ENCODE results near the gene SCN5A.

SCN5A gene

DNA sequence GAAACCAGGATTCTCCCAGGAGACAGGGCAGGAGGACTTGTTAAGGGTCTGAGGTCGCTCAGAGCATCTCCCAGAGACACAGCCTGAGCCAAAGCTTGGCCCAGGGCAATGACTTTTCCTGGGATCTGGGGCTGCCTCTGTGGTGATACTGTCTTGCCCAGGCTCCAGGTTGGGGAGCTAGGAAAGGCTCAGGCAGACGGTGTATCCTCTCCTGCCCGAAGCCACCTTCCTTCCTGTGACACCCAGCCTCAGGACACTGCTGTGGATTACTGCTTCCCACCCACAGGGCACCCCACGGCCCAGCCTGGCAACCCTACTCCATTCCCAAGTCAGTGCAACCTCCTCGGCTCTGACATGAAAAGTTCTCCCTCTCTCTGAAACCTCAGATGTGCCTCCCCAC, 31.9 kb downstream of the SCN5A start:
- no peak for DNase-seq

- no peak for DNase-seq
These were observed 32.4 kb downstream of the SCN5A start for GRCh38 chr3:38617137-38617536.

DNA sequence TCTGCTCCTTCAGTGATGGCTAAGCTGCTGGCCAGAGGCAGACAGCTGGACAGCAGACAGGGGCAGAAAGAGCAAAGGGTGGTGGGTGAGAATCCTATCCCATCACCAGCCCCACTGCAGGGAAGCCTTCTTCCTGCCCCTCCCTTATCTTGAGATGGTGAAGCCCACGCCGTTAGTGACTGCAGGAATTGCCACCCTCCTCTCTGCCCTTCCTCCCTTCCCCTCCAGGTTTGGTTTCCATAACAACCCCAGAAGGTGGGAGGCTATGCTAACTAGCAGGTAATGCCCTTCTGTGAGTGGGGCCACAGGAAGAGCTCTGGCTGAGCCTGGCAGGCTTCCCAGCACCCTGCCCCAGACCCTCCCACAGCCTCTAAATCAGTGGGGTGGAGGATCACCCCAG, 32.8 kb downstream of the SCN5A start:
- no peak for DNase-seq

GRCh38 chr3:38616111-38616510, 33.4 kb downstream of the SCN5A start:
- no peak for DNase-seq

DNA sequence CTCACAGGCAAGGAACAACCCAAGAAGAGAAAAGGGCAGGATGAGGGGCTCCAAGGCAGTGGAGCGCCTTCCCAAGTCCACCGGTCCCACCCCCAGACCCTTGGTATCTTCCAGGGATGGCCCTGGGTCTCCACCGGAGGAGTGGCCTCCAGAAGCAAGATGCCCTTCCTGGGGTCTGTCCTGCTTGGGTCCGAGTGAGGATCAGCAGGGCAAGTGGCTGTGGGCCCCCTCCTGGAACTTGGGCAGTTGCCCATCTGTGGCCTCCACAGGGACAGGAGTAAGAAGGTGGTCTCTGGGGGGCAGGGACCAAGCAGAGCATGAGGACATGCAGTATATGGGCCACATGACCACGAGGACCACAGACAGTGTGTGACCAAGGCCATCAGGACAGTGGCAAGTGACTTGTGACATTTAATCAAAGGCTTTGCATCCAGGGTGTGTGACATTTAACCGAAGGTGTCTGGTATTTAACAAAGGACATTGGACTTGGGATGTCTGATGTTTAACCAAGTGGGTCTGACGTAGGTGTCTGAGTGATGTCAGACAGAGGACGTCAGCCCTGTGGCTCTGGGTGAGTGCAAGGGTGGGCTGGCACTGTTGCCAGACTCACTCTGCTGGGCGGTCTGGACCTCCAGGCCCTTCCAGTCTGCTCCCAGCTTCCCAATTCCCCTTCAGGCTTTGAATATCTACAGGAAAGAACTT, 34.7 kb downstream of the SCN5A start:
- no peak for DNase-seq

DNA sequence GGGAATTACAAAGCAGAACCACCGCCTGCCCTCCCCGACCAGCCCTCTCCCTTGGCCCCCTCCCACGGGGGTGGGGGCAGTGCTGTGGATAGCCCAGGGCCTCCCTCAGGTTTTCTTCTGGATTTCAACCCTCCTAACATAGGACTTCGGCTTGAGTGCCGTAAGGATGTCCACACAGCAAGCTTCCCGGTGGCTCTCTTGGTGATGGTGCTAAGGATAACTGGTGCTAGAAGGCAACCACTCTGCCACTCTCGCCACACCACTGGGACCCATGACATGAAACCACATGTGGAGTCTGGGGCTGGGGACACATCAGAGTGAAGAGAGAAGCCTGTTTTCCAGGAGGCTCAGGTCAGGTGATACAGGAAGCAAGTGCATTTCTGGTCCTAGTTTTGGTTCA, 35.4 kb downstream of the SCN5A start:
- DNase-seq, result no peak

DNA sequence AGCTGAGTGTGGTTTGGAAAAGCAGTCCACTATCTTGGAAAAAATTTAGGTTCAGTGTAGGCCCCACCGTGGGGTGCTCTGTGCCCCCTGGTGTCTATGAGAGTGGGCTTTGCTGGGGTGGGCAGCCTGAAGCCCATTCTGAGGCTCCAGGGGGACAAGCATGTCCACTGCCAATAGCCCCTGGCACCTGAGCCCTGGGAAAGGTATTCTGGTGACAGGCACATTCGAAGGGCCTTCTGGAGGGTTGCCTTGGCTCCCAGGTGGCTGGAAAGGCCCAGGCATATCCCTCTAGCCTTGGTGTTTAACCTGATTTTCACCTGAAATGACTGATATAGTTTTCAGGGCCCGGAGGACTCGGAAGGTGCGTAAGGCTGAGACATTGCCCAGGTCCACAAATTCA, 36.1 kb downstream of the SCN5A start:
- DNase-seq, result no peak

DNA sequence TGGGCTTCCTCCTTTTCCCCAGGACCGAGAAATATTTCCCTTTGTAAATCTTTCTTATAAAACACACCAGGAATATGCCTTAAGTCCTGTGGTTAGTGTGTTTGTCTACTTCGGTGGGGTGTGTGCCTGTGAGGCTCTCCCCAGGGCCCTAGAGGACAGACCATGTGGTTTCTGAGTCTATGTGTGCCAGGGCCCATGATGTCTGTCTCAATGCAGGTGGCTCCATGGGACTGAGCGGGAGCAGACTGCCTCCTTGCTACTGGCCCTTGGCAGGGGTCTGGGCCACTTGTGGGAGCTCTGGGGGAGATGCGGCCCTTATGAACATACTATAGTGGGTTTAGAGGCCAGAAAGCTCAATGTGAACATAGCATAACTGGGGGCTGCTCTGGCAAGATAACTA, 37.6 kb downstream of the SCN5A start:
- DNase-seq, result no peak

GRCh38 chr3:38610934-38611333, 38.6 kb downstream of the SCN5A start:
- no peak for DNase-seq

DNA sequence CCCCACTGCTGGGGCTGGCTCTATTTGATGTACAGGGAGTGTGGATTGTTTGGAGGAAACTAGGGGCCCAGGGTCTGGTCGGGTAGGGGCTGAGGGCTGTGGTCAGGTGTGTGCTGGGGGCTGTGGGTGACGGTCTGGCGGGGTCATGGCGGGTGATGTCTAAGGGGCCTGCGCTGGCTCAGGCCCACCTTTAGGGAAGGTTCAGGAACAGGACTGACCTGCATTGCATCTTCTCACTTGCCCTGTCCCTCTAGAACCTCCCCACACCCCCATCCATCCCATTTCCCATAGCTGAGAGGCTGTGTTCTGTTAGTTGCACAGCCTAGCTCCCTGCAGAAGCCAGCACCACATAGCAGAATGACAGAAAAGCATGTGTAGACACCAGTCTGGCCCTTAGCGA, 39.1 kb downstream of the SCN5A start:
- DNase-seq, result no peak

DNA sequence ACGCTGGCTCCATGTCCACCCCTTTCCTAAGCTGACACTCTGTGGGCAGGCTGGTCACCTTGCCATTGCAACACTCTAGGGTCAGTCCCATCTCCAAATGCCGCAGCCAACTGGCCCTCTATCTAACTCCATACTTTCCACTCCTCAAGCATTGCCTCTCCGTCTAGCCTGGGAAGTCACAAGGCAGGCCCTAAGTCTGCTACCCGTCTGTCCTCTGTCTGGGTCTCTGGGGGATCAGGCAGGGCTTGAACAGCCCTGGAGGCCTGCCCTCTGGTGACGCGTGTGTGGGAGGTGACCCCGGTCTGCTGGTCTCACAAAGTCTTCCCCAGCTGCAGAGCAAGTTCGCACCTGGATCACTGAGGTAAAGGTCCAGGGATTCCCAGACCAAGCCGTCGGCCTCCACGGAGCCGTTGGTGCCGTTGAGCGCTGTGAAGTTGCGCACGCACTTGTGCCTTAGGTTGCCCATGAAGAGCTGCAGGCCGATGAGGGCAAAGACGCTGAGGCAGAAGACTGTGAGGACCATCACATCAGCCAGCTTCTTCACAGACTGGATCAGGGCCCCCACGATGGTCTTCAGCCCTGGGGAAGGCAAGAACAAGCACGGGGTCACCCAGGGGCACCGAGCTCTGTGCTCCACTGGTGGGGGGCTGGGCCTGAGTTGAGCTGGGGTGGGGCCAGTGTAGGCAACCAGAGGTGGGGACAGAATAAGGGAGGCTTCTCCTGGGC, 39.9 kb downstream of the SCN5A start:
- DNase-seq, result no peak

DNA sequence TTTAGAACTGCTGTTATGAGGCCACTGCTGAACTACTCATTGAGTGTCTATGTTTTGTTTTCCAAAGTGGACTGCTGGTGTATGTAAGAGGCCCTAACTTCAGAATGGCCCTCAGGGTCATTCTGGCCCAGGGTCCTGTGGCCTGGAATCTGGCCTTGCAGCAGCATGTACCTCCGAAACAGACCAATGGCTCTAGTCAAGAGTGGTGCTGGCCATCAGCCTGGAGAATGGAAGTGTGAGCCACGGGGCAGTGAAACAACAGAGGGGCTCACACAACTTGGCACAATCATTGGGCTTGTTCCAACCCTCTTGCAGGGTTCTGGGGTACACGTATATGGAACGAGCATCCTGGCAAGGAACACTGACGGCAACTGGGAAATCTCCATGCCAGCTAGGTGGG, 40.5 kb downstream of the SCN5A start:
- no peak for DNase-seq

DNA sequence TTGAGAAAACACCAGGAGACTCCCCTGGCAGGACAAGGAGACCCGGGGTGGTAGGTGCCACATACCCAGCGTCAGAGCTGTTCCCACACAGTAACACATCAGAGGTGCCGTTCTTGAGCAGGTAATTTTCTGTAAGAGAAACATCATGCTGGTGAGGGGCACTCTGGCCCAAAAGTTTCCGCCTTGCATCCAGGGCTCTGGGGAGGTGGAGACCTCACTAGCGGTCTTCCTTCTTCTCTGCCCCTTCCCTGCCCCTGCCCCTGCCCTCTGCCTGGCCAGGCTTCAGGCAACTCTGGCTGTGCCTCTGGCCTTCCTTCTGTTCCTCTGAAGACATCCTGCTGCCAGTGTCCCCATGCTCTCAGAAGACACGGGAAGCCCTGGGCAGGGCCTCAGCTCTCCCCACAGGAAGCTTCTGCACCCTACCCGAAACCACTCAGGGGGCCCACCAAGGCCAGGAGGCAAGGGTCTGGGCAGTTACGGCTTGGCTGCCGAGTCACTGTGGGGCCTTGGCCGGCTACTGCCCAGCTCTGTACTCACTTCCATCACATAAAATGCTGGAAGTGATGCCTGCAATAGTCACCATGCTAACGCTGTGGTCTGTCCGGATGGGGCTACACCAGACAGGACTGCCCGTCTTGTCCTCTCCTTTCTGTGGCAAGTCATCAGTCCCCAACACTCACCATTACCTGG, 41.3 kb downstream of the SCN5A start:
- no peak for DNase-seq

- DNase-seq, result no peak
These were observed 42.9 kb downstream of the SCN5A start for GRCh38 chr3:38606561-38606960.

DNA sequence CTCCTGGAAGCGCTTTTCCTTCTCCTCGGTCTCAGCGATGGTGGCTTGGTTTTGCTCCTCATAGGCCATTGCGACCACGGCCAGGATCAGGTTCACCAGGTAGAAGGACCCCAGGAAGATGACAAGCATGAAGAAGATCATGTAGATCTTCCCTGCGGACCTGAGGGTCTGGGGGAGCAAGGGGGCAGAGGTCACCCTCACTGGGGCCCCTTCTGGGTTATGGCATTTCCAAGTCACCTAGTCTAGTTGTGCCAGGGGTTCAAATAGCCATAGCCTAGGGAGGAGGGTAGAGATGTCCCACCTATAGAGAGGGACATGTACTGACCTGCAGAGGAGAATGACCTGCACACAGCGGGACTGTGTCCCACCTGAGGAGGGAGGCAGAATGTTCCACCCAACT, 43.5 kb downstream of the SCN5A start:
- DNase-seq, result no peak

DNA sequence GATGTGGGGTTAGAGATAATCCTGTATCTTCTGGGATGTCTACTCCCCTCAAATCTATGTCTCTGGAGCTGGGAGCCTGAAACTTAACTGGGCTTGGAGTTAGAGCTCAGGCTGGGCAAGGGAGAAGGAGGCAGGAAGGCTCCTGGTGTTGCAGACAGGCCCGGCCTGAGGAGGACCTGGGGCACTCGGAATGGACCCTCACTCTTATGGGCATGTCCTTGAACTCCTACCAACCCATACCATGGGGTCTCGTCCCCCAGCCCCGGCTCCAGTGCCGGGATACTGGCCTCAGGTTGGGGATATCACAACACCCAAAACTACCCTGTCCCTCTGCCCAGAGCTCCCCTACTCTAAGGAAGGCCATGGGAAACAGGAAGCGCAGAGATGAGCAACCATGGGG, 45.2 kb downstream of the SCN5A start:
- DNase-seq, result no peak

DNA sequence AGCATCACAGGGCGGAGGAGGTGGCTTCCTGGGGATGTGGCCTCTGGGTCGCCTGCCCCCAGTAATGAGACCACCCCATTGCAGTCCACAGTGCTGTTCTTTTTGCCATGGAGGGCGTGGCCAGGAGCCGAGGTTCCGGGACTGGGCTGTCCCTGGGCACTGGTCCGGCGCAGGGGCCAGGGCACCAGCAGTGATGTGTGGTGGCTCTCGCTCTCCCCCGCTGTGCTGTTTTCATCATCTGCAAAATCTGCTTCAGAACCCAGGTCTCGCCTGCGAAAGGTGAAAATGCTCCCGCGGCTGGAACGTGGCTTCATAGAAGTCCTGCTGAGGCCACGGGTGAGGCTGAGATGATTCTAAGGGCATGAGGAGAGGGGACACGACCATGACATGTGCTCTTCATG, 45.8 kb downstream of the SCN5A start:
- DNase-seq, result no peak

GRCh38 chr3:38602576-38603250, 46.8 kb downstream of the SCN5A start:
- DNase-seq, result no peak

GRCh38 chr3:38601956-38602550, 47.4 kb downstream of the SCN5A start:
- no peak for DNase-seq

DNA sequence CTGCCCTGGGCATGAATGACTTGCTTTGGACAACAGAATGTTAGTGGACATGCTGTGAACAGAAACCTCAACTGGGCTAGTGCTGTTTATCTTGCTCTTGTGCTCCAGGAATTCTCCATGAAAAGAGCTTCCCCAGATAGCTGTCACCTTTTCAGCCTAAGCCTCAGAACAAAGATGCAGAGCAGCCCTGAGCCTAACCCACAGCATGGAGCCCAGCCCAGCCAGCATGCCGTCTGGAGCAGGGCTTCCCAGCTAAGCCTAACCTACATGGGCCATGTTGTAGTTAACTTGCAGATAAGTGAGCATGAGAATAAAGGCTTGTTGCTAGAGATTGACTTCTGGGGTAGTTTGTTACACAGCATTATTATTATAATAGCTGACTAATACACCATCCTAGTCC, 48.9 kb downstream of the SCN5A start:
- DNase-seq, result no peak

DNA sequence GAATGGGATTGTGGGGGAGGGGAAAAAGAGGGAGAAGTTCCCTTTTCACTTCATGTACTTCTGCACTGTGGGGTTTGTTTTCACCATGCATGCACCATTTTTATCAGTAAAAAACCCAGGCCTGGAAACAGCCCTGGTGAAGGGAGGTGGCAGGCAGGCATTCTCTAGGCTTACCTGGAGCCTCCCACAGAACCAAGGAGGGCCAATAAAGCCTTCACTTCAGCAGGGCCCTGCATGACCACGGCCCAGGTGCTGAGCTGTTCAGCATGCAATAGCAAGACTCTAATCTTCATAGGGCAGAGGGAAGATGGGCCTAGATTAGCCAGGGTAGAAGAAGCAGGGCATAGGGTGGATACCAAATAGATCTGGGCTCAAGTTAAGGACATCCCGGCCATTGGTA, 49.6 kb downstream of the SCN5A start:
- no peak for DNase-seq

DNA sequence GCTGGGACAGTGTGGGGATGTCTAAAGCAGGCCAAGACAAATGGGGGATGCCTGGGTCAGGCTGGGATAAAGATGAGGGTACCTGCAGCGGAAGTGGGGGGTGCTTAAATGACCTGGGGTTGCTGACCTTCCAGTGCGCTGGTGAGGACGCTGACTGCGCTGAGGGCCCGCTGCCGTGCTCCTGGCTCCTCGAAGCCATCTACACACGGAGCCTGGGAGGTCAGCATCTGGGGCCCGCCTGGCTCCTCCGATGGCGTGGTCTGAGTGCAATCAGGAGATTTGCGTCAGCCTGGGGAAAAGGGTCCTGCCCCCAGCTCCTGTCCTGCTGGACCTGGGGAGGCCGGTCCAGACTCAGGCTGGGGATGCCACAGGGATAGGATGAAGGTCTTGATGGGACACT, 50.7 kb downstream of the SCN5A start:
- DNase-seq, result no peak

- no peak for DNase-seq
These were observed 51.9 kb downstream of the SCN5A start for GRCh38 chr3:38597502-38598060.
